ENCODE results near the gene DOCK4. TPM values are rescaled to one million over a fixed set of nuclear protein-coding genes. Genes with fewer than 3 reads are reported as not detected.

Gene DOCK4
- total RNA-seq, 1 donor from 2014 or later = 0.73 TPM

DNA sequence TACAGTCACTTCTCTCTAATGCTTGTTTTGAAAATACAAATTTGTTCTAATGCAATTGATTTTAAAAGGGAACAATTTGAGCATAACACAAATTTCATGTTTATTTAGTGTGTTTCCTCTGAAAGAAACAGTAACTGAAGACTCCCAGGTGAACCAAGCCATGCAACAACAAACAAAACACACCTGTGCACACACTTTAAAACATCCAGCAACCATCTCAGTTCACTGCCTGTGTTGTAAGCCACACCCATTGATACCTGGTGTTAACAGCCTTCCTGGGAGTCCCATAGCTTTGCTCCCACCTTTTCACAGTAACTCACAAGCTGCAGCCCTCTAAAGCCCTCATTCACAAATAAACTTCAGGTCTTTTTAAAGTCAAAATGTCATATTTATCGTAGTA, 89.3 kb downstream of the DOCK4 start:
- Mint-ChIP-seq H3K4me3 (no peak overlapping the region), H3K36me3 (ENCODE audit: low read depth) (no peaks in the 10 kb centered on the region), H3K9me3 (no peaks in the 10 kb centered on the region), H3K4me1 (no peaks in the 10 kb centered on the region), H3K27ac (no peak overlapping the region), H3K27me3 (peaks cover 2% of the 10 kb centered on the region)
- intact Hi-C loops (cut with micrococcal nuclease) = no loop called here
- TF ChIP-seq, protein P1, sequence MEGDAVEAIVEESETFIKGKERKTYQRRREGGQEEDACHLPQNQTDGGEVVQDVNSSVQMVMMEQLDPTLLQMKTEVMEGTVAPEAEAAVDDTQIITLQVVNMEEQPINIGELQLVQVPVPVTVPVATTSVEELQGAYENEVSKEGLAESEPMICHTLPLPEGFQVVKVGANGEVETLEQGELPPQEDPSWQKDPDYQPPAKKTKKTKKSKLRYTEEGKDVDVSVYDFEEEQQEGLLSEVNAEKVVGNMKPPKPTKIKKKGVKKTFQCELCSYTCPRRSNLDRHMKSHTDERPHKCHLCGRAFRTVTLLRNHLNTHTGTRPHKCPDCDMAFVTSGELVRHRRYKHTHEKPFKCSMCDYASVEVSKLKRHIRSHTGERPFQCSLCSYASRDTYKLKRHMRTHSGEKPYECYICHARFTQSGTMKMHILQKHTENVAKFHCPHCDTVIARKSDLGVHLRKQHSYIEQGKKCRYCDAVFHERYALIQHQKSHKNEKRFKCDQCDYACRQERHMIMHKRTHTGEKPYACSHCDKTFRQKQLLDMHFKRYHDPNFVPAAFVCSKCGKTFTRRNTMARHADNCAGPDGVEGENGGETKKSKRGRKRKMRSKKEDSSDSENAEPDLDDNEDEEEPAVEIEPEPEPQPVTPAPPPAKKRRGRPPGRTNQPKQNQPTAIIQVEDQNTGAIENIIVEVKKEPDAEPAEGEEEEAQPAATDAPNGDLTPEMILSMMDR (IDR thresholded peaks at IDR 0.05) = no peak
- DNase-seq (no peak), ATAC-seq (ENCODE audit: low read depth) (no peak)
- CTCF ChIA-PET = no interaction called here
- POLR2A ChIA-PET = no interaction called here

- TF ChIP-seq, protein P1 (IDR thresholded peaks at IDR 0.05) = no peak
- H3K27ac Mint-ChIP-seq = no peak overlapping the region
- no peak overlapping the region for H3K4me3 Mint-ChIP-seq
- CTCF ChIA-PET = no interaction called here
- no peaks in the 10 kb centered on the region for H3K4me1 Mint-ChIP-seq
- POLR2A ChIA-PET = no interaction called here
- intact Hi-C loops (cut with micrococcal nuclease) = no loop called here
- peaks cover 2% of the 10 kb centered on the region for H3K27me3 Mint-ChIP-seq
- DNase-seq = no peak
- no peak for ATAC-seq (ENCODE audit: low read depth)
- H3K36me3 Mint-ChIP-seq (ENCODE audit: low read depth) = no peaks in the 10 kb centered on the region
- no peaks in the 10 kb centered on the region for H3K9me3 Mint-ChIP-seq
Measured at GRCh38 chr7:112116358-112116757, 89.8 kb downstream of the DOCK4 start.

DNA sequence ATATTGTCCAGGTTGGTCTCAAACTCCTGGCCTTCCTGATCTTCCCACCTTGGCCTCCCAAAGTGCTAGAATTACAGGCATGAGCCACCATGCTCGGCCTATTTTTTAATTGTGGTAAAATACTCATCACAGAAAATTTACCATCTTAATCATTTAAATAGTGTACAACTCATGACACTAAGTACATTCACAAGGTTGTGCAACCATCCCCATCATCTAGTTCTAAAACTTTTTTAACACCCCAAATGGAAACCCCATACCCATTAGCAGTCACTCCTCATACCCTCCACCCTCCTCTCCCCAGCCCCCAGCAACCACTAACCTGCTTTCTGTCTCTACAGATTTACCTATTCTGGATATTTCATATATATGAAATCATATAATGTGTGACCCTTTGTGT, 90.3 kb downstream of the DOCK4 start:
- Mint-ChIP-seq H3K4me1 (no peaks in the 10 kb centered on the region), H3K27ac (no peak overlapping the region), H3K9me3 (no peaks in the 10 kb centered on the region), H3K4me3 (no peak overlapping the region), H3K27me3 (peaks cover 2% of the 10 kb centered on the region), H3K36me3 (ENCODE audit: low read depth) (no peaks in the 10 kb centered on the region)
- ChIA-PET CTCF (no interaction called here), POLR2A (no interaction called here)
- TF ChIP-seq, protein P1 (IDR thresholded peaks at IDR 0.05) = no peak
- ATAC-seq (ENCODE audit: low read depth) = no peak
- intact Hi-C loops (cut with micrococcal nuclease) = no loop called here
- no peak for DNase-seq

DNA sequence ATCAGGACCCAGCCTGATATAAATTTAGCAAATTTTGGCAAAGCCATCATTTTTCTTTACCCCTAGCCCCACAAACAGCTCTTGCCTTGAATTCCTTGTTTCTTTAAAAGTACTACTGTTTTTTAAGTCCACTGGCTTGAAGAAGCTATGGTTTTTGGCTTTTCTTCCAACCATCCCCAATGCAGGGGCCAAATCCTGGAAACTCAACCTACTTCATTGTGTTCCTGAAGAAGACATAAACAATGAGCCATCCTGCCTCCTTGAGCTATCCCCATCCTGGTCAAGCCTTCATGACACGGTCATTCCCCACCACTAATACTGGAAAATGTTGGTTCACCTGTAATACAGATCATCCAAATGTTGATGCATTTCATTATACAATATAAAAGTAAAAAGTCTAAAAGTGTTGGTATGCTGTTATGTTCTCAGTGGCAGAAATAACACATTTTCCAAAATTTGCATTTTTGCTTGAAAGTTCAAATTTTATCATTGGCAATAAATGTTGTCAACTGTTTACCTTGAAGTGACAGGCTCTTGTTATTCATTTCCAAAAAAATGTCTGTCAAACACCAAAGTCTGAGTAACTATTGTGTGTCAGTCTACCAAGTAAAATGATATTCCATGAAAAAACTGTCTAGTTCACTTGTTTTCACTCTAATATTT, 92.2 kb downstream of the DOCK4 start:
- ATAC-seq (ENCODE audit: low read depth) = no peak
- H3K36me3 Mint-ChIP-seq (ENCODE audit: low read depth) = no peaks in the 10 kb centered on the region
- DNase-seq = no peak
- H3K4me3 Mint-ChIP-seq = no peak overlapping the region
- intact Hi-C loops (cut with micrococcal nuclease) = no loop called here
- ChIA-PET POLR2A (no interaction called here), CTCF (no interaction called here)
- TF ChIP-seq, protein P1 (IDR thresholded peaks at IDR 0.05) = no peak
- no peaks in the 10 kb centered on the region for H3K4me1 Mint-ChIP-seq
- peaks cover 2% of the 10 kb centered on the region for H3K27me3 Mint-ChIP-seq
- H3K9me3 Mint-ChIP-seq = no peaks in the 10 kb centered on the region
- no peak overlapping the region for H3K27ac Mint-ChIP-seq

GRCh38 chr7:112112822-112113255, 93.4 kb downstream of the DOCK4 start:
- intact Hi-C loops (cut with micrococcal nuclease) = no loop called here
- no peak for ATAC-seq (ENCODE audit: low read depth)
- no peak overlapping the region for H3K4me3 Mint-ChIP-seq

More at GRCh38 chr7:112112822-112113255, 93.4 kb downstream of the DOCK4 start:
- no peaks in the 10 kb centered on the region for H3K36me3 Mint-ChIP-seq (ENCODE audit: low read depth)
- POLR2A ChIA-PET = no interaction called here
- H3K9me3 Mint-ChIP-seq = no peaks in the 10 kb centered on the region
- CTCF ChIA-PET = no interaction called here
- TF ChIP-seq, protein P1 (IDR thresholded peaks at IDR 0.05) = no peak
- DNase-seq = no peak
- H3K4me1 Mint-ChIP-seq = no peaks in the 10 kb centered on the region
- peaks cover 2% of the 10 kb centered on the region for H3K27me3 Mint-ChIP-seq
- no peak overlapping the region for H3K27ac Mint-ChIP-seq
